ENCODE data around the gene FBXO24.
A peak's percentile ranks its signal among the peaks of the same experiment; 100 is the strongest.
"Not testable (repeated sequence)": the region's sequence is repeated elsewhere in the genome, so short reads cannot be mapped to it uniquely, and the experiment has no call there.

FBXO24 gene

DNA sequence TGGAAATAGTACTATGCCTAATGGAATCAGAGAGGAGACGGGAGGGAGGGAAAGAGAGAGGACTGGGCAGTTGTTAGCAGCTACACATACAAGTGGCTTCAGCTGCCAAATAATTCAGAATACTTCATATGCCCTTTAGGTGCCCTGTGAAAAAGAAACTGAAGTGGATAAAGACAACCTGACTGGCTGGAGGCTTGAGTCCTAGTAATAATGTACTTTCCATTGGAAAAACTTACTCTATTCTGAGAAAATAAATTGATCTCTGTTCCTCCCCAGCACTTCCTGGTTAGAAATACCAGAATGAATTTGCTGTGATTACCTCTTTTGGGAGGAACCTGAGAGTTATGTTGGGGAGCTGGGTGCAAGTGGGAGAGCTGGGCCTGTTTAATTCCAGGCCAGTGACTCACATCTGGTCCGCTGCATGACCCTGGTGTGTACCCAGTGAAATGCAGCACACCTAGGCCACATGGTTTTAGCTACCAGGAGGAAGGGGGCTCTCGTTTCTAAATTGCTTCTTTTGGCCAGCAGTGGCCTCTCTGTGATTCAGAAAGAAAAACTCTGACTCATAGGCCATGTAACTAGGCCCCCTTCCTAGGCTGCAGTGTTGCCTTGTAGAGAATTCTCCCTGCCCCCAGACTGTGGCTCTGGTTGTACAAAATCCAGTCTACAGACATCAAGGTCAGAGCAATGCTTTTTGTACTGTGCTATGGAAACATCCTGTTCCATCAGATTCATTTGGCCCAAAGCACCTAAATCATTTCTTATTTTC lies 40.6 kb upstream of the FBXO24 start:
- Histone ChIP-seq H2AFZ (ENCODE audit: low read length, unreplicated experiment) (no peak overlapping the region), H3K36me3 (ENCODE audit: insufficient read depth, low read length) (peaks cover 4% of the 10 kb centered on the region; the same call in 1 of the 2 replicates), H3K27ac (ENCODE audit: low read depth, low read length) (peak overlapping the region; percentile 89), H3K79me2 (ENCODE audit: control insufficient read depth, insufficient read depth, low read length, unreplicated experiment) (peaks cover 41% of the 10 kb centered on the region), H3K27me3 (ENCODE audit: insufficient read depth, low read length) (no peaks in the 10 kb centered on the region), H3K4me1 (ENCODE audit: control insufficient read depth, insufficient read depth, low read length, unreplicated experiment) (peaks cover 58% of the 10 kb centered on the region), H3K4me3 (ENCODE audit: low read depth, low read length) (peak overlapping the region; percentile 25)

GRCh38 chr7:100546129-100546925 lies 39.8 kb upstream of the FBXO24 start:
- H3K36me3 ChIP-seq (ENCODE audit: insufficient read depth, low read length): peaks cover 4% of the 10 kb centered on the region; the same call in 1 of the 2 replicates
- H2AFZ ChIP-seq (ENCODE audit: low read length, unreplicated experiment): no peak overlapping the region
- peaks cover 35% of the 10 kb centered on the region for H3K79me2 ChIP-seq (ENCODE audit: control insufficient read depth, insufficient read depth, low read length, unreplicated experiment)
- peak overlapping the region; percentile 8; the same call in 1 of the 2 replicates for H3K4me3 ChIP-seq (ENCODE audit: low read depth, low read length)
- H3K27ac ChIP-seq (ENCODE audit: low read depth, low read length): peak overlapping the region; percentile 89
- no peaks in the 10 kb centered on the region for H3K27me3 ChIP-seq (ENCODE audit: insufficient read depth, low read length)
- peaks cover 53% of the 10 kb centered on the region for H3K4me1 ChIP-seq (ENCODE audit: control insufficient read depth, insufficient read depth, low read length, unreplicated experiment)

GRCh38 chr7:100546926-100547800 lies 39.0 kb upstream of the FBXO24 start:
- H3K79me2 ChIP-seq (ENCODE audit: control insufficient read depth, insufficient read depth, low read length, unreplicated experiment): peaks cover 28% of the 10 kb centered on the region
- peak overlapping the region; percentile 2 for H2AFZ ChIP-seq (ENCODE audit: low read length, unreplicated experiment)
- peak overlapping the region; percentile 89 for H3K27ac ChIP-seq (ENCODE audit: low read depth, low read length)
- peaks cover 4% of the 10 kb centered on the region; the same call in 1 of the 2 replicates for H3K36me3 ChIP-seq (ENCODE audit: insufficient read depth, low read length)
- 0 out of 2 replicates have a peak overlapping the region, but pooled peaks have one; percentile 5 for H3K4me3 ChIP-seq (ENCODE audit: low read depth, low read length)
- peaks cover 53% of the 10 kb centered on the region for H3K4me1 ChIP-seq (ENCODE audit: control insufficient read depth, insufficient read depth, low read length, unreplicated experiment)
- H3K27me3 ChIP-seq (ENCODE audit: insufficient read depth, low read length): no peaks in the 10 kb centered on the region

DNA sequence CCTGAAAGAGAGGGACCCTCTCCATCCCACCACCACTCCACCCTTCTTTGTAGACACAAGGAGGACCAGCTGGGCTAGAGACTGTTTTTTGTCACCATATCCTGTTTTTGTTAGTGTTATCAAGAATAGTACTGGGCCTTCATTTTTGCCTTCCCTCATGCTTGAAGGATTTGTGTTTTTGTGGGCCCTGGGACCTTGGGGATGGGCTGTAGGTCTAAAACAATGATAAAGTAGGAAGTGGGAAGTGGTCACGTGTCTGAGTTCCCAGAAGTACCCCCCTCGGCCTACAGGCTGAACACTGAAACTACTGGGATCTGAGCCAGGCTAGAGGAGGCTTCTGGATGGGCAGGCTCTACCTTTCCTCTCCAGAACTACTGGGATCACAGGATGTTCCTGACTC lies 38.3 kb upstream of the FBXO24 start:
- peaks cover 22% of the 10 kb centered on the region for H3K79me2 ChIP-seq (ENCODE audit: control insufficient read depth, insufficient read depth, low read length, unreplicated experiment)
- H3K27me3 ChIP-seq (ENCODE audit: insufficient read depth, low read length): no peaks in the 10 kb centered on the region
- H2AFZ ChIP-seq (ENCODE audit: low read length, unreplicated experiment): peak overlapping the region; percentile 2
- peak overlapping the region; percentile 89 for H3K27ac ChIP-seq (ENCODE audit: low read depth, low read length)
- no peak overlapping the region for H3K4me3 ChIP-seq (ENCODE audit: low read depth, low read length)
- H3K4me1 ChIP-seq (ENCODE audit: control insufficient read depth, insufficient read depth, low read length, unreplicated experiment): peaks cover 53% of the 10 kb centered on the region
- H3K36me3 ChIP-seq (ENCODE audit: insufficient read depth, low read length): peaks cover 8% of the 10 kb centered on the region; the same call in 1 of the 2 replicates

DNA sequence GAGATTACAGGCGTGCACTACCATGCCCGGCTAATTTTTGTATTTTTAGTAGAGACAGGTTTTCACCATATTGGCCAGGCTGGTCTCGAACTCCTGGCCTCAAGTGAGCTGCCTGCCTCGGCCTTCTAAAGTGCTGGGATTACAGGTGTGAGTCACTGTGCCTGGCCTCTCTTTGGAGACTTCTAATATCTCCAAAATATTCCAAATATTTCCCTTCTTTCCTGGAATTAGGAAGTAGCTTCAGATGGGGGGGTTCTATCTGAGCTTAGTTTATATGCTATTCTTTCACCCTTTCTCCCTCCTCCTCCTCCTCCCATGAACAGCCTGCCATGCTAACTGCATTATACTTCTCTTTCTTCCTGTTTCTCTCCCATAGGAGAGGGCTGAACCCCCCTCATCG lies 37.7 kb upstream of the FBXO24 start:
- Histone ChIP-seq H3K27ac (ENCODE audit: low read depth, low read length) (peak overlapping the region; percentile 89; the same call in 1 of the 2 replicates), H3K79me2 (ENCODE audit: control insufficient read depth, insufficient read depth, low read length, unreplicated experiment) (peaks cover 21% of the 10 kb centered on the region), H3K4me1 (ENCODE audit: control insufficient read depth, insufficient read depth, low read length, unreplicated experiment) (peaks cover 51% of the 10 kb centered on the region)
- H3K4me3 ChIP-seq (ENCODE audit: low read depth, low read length); H3K36me3 ChIP-seq (ENCODE audit: insufficient read depth, low read length); H3K27me3 ChIP-seq (ENCODE audit: insufficient read depth, low read length); H2AFZ ChIP-seq (ENCODE audit: low read length, unreplicated experiment): not testable (repeated sequence)

- peaks cover 11% of the 10 kb centered on the region; the same call in 1 of the 2 replicates for H3K36me3 ChIP-seq (ENCODE audit: insufficient read depth, low read length)
These were observed 33.6 kb upstream of the FBXO24 start for GRCh38 chr7:100552532-100552931.

DNA sequence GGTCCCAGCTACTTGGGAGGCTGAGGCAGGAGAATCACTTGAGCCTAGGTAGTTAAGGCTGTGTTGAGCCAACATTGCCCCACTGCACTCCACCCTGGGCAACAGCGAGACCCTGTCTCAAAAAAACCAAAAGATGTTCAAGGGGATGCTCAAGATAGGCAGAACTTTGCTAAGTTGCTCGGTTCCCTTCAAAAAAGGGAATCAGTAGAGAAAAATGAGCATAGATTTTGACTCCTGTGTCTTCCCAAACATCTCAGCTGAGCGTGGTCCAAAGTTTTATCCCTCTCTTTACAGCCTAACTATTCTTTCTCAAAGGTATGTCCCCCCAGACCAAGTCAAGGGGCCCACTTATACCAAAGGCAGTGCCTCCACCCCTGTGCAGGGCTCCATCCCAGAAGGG lies 33.1 kb upstream of the FBXO24 start:
- Histone ChIP-seq H3K4me3 (ENCODE audit: low read depth, low read length) (no peak overlapping the region), H3K27me3 (ENCODE audit: insufficient read depth, low read length) (no peaks in the 10 kb centered on the region), H3K4me1 (ENCODE audit: control insufficient read depth, insufficient read depth, low read length, unreplicated experiment) (peaks cover 22% of the 10 kb centered on the region), H3K79me2 (ENCODE audit: control insufficient read depth, insufficient read depth, low read length, unreplicated experiment) (peaks cover 5% of the 10 kb centered on the region), H2AFZ (ENCODE audit: low read length, unreplicated experiment) (no peak overlapping the region), H3K36me3 (ENCODE audit: insufficient read depth, low read length) (peaks cover 11% of the 10 kb centered on the region; the same call in 1 of the 2 replicates), H3K27ac (ENCODE audit: low read depth, low read length) (no peak overlapping the region)

More at GRCh38 chr7:100552532-100552931, 33.6 kb upstream of the FBXO24 start:
- no peaks in the 10 kb centered on the region for H3K27me3 ChIP-seq (ENCODE audit: insufficient read depth, low read length)
- no peak overlapping the region for H3K27ac ChIP-seq (ENCODE audit: low read depth, low read length)
- H3K4me1 ChIP-seq (ENCODE audit: control insufficient read depth, insufficient read depth, low read length, unreplicated experiment): peaks cover 27% of the 10 kb centered on the region
- H2AFZ ChIP-seq (ENCODE audit: low read length, unreplicated experiment): no peak overlapping the region
- peaks cover 10% of the 10 kb centered on the region for H3K79me2 ChIP-seq (ENCODE audit: control insufficient read depth, insufficient read depth, low read length, unreplicated experiment)
- H3K4me3 ChIP-seq (ENCODE audit: low read depth, low read length): no peak overlapping the region

DNA sequence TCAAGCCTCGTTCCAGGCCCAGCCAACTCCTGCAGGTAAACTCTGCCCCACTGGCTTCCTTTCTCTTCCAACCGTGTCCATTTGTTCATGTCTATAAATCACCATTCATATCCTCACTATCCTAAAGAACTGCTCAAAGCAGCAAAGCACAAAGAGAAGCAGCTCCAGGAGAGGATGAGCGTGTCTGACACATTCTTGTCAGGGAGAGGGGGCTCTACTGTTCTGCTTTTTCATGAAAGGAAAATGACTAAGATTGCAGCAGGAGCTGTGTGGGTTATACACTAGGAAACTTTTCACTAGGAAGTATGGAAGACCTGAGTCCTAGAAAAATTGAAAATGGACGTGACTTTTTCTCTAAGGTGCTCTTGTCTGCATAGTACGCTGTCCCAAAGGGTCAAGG lies 30.4 kb upstream of the FBXO24 start:
- Histone ChIP-seq H3K27ac (ENCODE audit: low read depth, low read length) (no peak overlapping the region; the same call in 1 of the 2 replicates), H2AFZ (ENCODE audit: low read length, unreplicated experiment) (no peak overlapping the region), H3K27me3 (ENCODE audit: insufficient read depth, low read length) (no peaks in the 10 kb centered on the region), H3K4me3 (ENCODE audit: low read depth, low read length) (no peak overlapping the region), H3K79me2 (ENCODE audit: control insufficient read depth, insufficient read depth, low read length, unreplicated experiment) (no peaks in the 10 kb centered on the region), H3K4me1 (ENCODE audit: control insufficient read depth, insufficient read depth, low read length, unreplicated experiment) (peaks cover 13% of the 10 kb centered on the region), H3K36me3 (ENCODE audit: insufficient read depth, low read length) (peaks cover 7% of the 10 kb centered on the region; the same call in 1 of the 2 replicates)

DNA sequence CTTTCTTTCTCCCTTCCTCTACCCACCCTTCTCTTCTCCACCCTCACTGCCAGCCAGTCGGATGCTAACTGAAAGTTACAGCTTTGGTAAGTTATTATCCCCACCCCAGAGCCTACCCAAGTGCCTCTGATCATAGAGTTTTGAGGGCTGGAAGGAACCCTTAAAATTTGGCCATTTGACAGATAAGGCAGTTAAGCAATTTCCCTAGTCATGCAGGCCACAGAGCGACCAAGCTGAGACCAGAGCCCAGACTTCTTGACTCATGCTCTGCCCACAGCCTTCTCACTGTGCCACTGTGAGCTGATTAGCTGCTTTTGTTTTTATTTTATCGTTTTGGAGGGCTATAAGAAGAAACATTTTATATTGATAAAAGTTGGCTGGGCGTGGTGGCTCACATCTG lies 29.6 kb upstream of the FBXO24 start:
- H3K4me3 ChIP-seq (ENCODE audit: low read depth, low read length): no peak overlapping the region
- H3K79me2 ChIP-seq (ENCODE audit: control insufficient read depth, insufficient read depth, low read length, unreplicated experiment): no peaks in the 10 kb centered on the region
- H3K36me3 ChIP-seq (ENCODE audit: insufficient read depth, low read length): peaks cover 7% of the 10 kb centered on the region; the same call in 1 of the 2 replicates
- no peak overlapping the region for H2AFZ ChIP-seq (ENCODE audit: low read length, unreplicated experiment)
- peak overlapping the region; percentile 33; the same call in 1 of the 2 replicates for H3K27ac ChIP-seq (ENCODE audit: low read depth, low read length)
- peaks cover 13% of the 10 kb centered on the region for H3K4me1 ChIP-seq (ENCODE audit: control insufficient read depth, insufficient read depth, low read length, unreplicated experiment)
- H3K27me3 ChIP-seq (ENCODE audit: insufficient read depth, low read length): no peaks in the 10 kb centered on the region

DNA sequence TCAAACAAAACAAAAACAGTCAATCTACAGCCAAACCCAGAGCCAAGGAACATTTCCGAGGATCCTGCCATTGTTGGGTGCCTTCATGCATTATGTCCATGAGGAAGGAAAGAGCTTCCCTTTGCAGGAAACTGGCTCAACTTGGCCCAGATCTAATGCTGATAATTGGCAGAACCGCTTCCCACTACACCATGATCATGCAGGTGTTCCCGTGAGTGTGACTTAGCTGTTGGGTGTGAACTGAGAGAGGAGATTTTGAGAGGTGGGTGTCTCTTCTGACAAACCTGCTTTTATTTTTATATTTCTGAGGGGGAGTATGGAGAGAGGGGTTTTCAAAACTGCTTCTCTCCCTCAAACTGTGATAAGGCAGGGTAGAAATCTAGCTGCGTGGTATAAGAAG lies 27.0 kb upstream of the FBXO24 start:
- H3K4me1 ChIP-seq (ENCODE audit: control insufficient read depth, insufficient read depth, low read length, unreplicated experiment): peaks cover 13% of the 10 kb centered on the region
- H3K27me3 ChIP-seq (ENCODE audit: insufficient read depth, low read length): no peaks in the 10 kb centered on the region
- H2AFZ ChIP-seq (ENCODE audit: low read length, unreplicated experiment): no peak overlapping the region
- no peak overlapping the region for H3K4me3 ChIP-seq (ENCODE audit: low read depth, low read length)
- H3K27ac ChIP-seq (ENCODE audit: low read depth, low read length): no peak overlapping the region
- H3K79me2 ChIP-seq (ENCODE audit: control insufficient read depth, insufficient read depth, low read length, unreplicated experiment): no peaks in the 10 kb centered on the region
- 0 out of 2 replicates have a peak, but pooled peaks cover 1% of the 10 kb centered on the region for H3K36me3 ChIP-seq (ENCODE audit: insufficient read depth, low read length)

All from ACC112 (cell line).